SK-N-SH (cell line): ENCODE data around the gene MAP7. TPM values are rescaled to one million over a fixed set of nuclear protein-coding genes. Genes with fewer than 3 reads are reported as not detected.

Source experiments
- polyA plus RNA-seq, 3 experiments: library from polyadenylated mRNA; depleted of rRNA; stranded (reverse); fragments of >200 nt; gene quantifications; 2 replicates each; pipeline ENCODE4 v1.2.3, GENCODE V29; 2012
- small RNA-seq, 7 experiments: library from RNA; depleted of rRNA; stranded (forward); fragments of <200 nt; gene quantifications; one replicate each; pipeline ENCODE3, GENCODE V24; 2012

Gene MAP7
- polyA plus RNA-seq, 1 of the 3 experiments (the other 2 are of a cell fraction), result 0.76 TPM

Small RNAs within 50 kb of the gene (small RNA-seq; reads per million reads assigned to genes)
- 0 to 12.4 (median 0) reads per million in 7 experiments for gene AL023284.1
- 0 reads per million in 7 experiments for gene NDUFS5P1

Other genes starting within 250 kb of the MAP7 start
- gene MAP3K5, start 242.1 kb upstream of the MAP7 start, polyA plus RNA-seq (2012; rRNA removed), result 1.4 TPM in 2 replicates